Measurements from ENCODE around the gene STAMBP.

STAMBP gene

DNA sequence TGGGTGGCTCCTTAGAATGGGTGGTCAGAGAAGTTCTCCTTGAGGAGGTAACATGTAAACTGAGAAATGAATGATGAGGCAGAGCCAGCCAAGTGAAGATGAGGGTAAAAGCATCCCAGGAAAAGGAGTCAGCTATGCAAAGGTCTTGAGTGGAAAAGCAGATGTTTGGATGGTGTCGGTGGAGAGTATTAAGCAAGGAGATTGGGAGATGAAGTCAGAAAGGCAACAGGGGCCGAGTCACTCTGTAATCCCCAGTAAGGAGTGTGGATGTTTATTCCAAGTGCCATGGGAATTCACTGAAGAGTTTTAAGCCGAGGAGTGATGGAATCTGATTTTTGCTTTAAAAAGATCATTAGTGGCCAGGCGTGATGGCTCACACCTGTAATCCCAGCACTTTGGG, 3.4 kb upstream of the STAMBP start:
- Mint-ChIP-seq H3K9me3 (no peaks in the 10 kb centered on the region), H3K4me1 (ENCODE audit: low read depth) (peaks cover 17% of the 10 kb centered on the region), H3K4me3 (no peak overlapping the region), H3K36me3 (ENCODE audit: low read depth) (peaks cover 8% of the 10 kb centered on the region), H3K27me3 (peaks cover 5% of the 10 kb centered on the region), H3K27ac (no peak overlapping the region)
- intact Hi-C loops (cut with micrococcal nuclease): no loop called here

- intact Hi-C loops (cut with micrococcal nuclease): no loop called here
- H3K36me3 Mint-ChIP-seq (ENCODE audit: low read depth): peaks cover 23% of the 10 kb centered on the region
- H3K4me1 Mint-ChIP-seq (ENCODE audit: low read depth): peaks cover 24% of the 10 kb centered on the region
- no peak overlapping the region for H3K27ac Mint-ChIP-seq
- no peak overlapping the region for H3K4me3 Mint-ChIP-seq
- no peaks in the 10 kb centered on the region for H3K9me3 Mint-ChIP-seq
- no peaks in the 10 kb centered on the region for H3K27me3 Mint-ChIP-seq
Observed at GRCh38 chr2:73827018-73827417, 1.7 kb upstream of the STAMBP start.

DNA sequence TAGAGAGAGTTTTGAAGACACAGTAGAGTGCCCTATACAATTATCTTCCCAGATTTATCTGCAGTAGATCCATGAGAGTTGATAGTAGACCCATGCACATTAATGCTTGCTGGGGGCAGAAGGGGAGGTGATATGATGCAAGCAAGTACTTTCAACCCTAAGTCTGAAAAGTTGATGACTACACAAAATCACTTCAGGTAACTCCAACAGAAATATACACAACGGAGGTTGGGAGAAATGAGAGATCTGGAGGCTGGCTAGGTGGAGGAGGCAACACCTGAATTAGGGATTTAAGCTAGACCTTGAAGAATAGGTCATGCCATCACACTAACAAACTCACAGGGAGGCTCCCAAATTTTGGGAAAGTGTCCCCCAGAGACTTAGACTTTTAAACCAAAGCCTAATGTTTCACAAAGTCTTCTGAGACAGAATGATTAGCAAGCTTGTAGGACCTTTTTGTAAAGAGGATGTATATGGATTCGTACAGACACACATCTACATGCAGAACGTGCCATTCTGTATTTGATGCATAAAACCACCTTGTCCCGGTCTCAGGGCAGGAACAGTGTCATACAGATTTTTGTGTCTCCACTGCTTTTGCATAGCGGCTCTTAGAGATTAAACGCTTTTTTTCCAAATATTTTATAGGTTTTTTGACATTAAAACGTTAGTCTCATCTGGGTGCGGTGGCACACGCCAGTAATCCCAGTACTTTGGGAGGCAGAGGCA, 937 bp upstream of the STAMBP start:
- peaks cover 31% of the 10 kb centered on the region for H3K36me3 Mint-ChIP-seq (ENCODE audit: low read depth)
- H3K4me3 Mint-ChIP-seq: no peak overlapping the region
- intact Hi-C loops (cut with micrococcal nuclease): no loop called here
- H3K27me3 Mint-ChIP-seq: no peaks in the 10 kb centered on the region
- H3K9me3 Mint-ChIP-seq: peaks cover 6% of the 10 kb centered on the region
- peaks cover 28% of the 10 kb centered on the region for H3K4me1 Mint-ChIP-seq (ENCODE audit: low read depth)
- no peak overlapping the region for H3K27ac Mint-ChIP-seq

GRCh38 chr2:73828389-73828817, 358 bp upstream of the STAMBP start:
- H3K36me3 Mint-ChIP-seq (ENCODE audit: low read depth): peaks cover 33% of the 10 kb centered on the region
- H3K9me3 Mint-ChIP-seq: peaks cover 9% of the 10 kb centered on the region
- H3K27ac Mint-ChIP-seq: peak overlapping the region; percentile 97
- peaks cover 29% of the 10 kb centered on the region for H3K4me1 Mint-ChIP-seq (ENCODE audit: low read depth)
- H3K4me3 Mint-ChIP-seq: peak overlapping the region; percentile 97
- no peaks in the 10 kb centered on the region for H3K27me3 Mint-ChIP-seq
- intact Hi-C loops (cut with micrococcal nuclease): no loop called here

- peaks cover 9% of the 10 kb centered on the region for H3K9me3 Mint-ChIP-seq
- peaks cover 51% of the 10 kb centered on the region for H3K36me3 Mint-ChIP-seq (ENCODE audit: low read depth)
Observed at GRCh38 chr2:73830871-73831401, 2.2 kb downstream of the STAMBP start.

DNA sequence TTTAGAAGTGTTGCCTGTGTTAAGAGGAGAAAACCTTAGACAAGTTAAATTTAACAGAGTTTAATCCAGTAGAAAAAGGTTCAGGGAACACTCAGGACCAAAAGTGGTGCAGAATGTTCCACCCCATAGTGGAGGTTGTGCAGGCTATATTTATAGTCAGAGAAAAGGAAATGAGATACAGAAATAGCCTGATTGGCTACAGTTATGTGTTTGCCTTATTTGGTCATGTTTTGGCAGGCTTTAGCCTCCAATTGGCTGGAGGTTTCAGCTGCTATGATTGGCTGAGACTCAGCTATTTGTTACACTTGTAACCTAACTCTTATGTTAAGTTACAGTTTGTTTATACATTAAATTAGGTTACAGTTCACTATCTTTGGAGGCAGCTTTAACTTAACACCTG, 4.2 kb downstream of the STAMBP start:
- peaks cover 58% of the 10 kb centered on the region for H3K36me3 Mint-ChIP-seq (ENCODE audit: low read depth)
- intact Hi-C loops (cut with micrococcal nuclease): no loop called here
- H3K27ac Mint-ChIP-seq: no peak overlapping the region
- H3K4me1 Mint-ChIP-seq (ENCODE audit: low read depth): peaks cover 30% of the 10 kb centered on the region
- H3K27me3 Mint-ChIP-seq: no peaks in the 10 kb centered on the region
- H3K4me3 Mint-ChIP-seq: no peak overlapping the region
- H3K9me3 Mint-ChIP-seq: peaks cover 9% of the 10 kb centered on the region

More at GRCh38 chr2:73830871-73831401, 2.2 kb downstream of the STAMBP start:
- no peak overlapping the region for H3K4me3 Mint-ChIP-seq
- H3K27me3 Mint-ChIP-seq: no peaks in the 10 kb centered on the region
- intact Hi-C loops (cut with micrococcal nuclease): no loop called here
- H3K27ac Mint-ChIP-seq: no peak overlapping the region
- H3K4me1 Mint-ChIP-seq (ENCODE audit: low read depth): peaks cover 29% of the 10 kb centered on the region

- Mint-ChIP-seq H3K27ac (no peak overlapping the region), H3K4me1 (ENCODE audit: low read depth) (peaks cover 25% of the 10 kb centered on the region), H3K27me3 (no peaks in the 10 kb centered on the region), H3K4me3 (no peak overlapping the region), H3K9me3 (peaks cover 9% of the 10 kb centered on the region), H3K36me3 (ENCODE audit: low read depth) (peaks cover 54% of the 10 kb centered on the region)
- intact Hi-C loops (cut with micrococcal nuclease): no loop called here
Observed at GRCh38 chr2:73836141-73836943, 7.6 kb downstream of the STAMBP start.

GRCh38 chr2:73837847-73838585, 9.3 kb downstream of the STAMBP start:
- Mint-ChIP-seq H3K9me3 (peaks cover under 1% of the 10 kb centered on the region), H3K4me1 (ENCODE audit: low read depth) (peaks cover 20% of the 10 kb centered on the region), H3K36me3 (ENCODE audit: low read depth) (peaks cover 46% of the 10 kb centered on the region), H3K27me3 (no peaks in the 10 kb centered on the region), H3K4me3 (no peak overlapping the region), H3K27ac (peak overlapping the region; percentile 4)
- intact Hi-C loops (cut with micrococcal nuclease): no loop called here

GRCh38 chr2:73838889-73839534, 10.3 kb downstream of the STAMBP start:
- Mint-ChIP-seq H3K27me3 (no peaks in the 10 kb centered on the region), H3K36me3 (ENCODE audit: low read depth) (peaks cover 45% of the 10 kb centered on the region), H3K4me3 (no peak overlapping the region), H3K4me1 (ENCODE audit: low read depth) (peaks cover 20% of the 10 kb centered on the region), H3K27ac (no peak overlapping the region), H3K9me3 (no peaks in the 10 kb centered on the region)
- intact Hi-C loops (cut with micrococcal nuclease): no loop called here

DNA sequence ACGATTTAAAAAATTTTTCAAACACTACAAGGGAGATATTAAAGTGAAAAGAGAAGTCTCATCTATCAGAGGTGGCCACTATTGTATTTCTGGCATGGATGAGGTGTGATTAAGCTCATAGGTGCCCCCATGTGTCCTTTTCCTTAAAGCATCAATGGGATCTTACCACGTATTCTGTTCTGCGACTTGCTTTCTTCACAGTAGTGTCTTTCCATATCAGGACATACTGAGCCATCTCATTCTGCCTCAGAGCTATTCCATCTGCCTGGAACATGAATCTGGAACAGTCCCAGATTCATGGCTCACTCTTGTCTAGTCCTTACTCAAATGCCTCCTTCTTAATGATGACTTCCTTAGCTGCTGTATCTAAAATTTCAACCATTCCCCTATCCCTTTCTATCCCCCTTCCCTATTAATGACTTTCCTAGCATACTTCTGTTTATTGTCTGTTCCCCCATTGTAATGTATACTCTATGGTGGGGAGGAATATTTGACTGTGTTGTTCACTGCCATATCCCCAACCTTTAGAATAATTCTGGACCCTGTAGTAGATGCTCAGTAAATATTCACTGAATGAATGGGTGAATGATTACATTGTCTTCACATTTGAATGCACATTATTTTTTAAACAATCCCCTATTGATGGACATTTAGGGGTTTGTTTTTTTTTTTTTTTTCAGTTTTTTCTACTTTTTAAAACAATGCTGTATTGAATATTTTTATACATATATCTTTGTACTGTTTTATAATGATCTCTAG, 11.1 kb downstream of the STAMBP start:
- H3K9me3 Mint-ChIP-seq: no peaks in the 10 kb centered on the region
- intact Hi-C loops (cut with micrococcal nuclease): no loop called here
- peaks cover 46% of the 10 kb centered on the region for H3K36me3 Mint-ChIP-seq (ENCODE audit: low read depth)
- H3K27me3 Mint-ChIP-seq: no peaks in the 10 kb centered on the region
- peaks cover 20% of the 10 kb centered on the region for H3K4me1 Mint-ChIP-seq (ENCODE audit: low read depth)
- H3K4me3 Mint-ChIP-seq: no peak overlapping the region
- no peak overlapping the region for H3K27ac Mint-ChIP-seq

DNA sequence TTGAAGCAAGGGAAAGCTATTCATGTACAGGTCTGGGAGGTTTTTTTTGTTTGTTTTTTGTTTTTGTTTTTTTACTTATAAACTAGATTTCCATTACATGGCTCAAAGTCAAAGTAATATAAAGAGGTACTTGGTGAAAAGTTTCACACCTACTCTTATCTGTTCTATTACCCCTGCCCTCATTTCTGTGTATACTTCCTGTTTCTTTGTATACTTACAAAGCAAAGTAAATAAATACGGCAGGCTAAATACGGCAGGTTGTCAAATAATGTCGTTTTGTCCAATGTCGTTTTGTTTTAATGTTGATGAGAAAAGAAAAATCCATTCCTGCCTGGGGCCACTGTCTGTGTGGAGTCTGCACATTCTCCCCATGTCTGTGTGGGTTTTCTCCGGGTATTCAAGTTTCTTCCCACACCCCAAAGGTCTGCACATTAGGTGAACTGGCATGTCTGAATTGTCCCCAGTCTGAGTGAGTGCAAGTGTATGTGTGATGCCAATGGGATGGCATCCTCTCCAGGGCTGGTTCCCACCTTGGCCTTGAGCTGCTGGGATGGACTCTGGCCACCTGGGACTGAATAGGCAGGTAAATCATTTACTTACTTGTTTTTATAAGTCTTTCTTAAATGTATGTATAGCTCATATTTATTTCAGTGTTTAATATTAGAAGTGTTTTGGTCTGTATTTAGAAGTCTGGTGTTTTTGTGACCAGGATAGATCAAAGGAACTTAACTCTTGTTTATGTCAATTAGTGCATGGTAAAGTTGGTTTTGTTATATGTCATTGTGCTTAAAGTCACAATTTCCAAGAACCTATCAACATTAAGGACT, 13.4 kb downstream of the STAMBP start:
- no peaks in the 10 kb centered on the region for H3K27me3 Mint-ChIP-seq
- H3K36me3 Mint-ChIP-seq (ENCODE audit: low read depth): peaks cover 51% of the 10 kb centered on the region
- H3K27ac Mint-ChIP-seq: no peak overlapping the region
- intact Hi-C loops (cut with micrococcal nuclease): no loop called here
- H3K4me1 Mint-ChIP-seq (ENCODE audit: low read depth): peaks cover 20% of the 10 kb centered on the region
- H3K9me3 Mint-ChIP-seq: no peaks in the 10 kb centered on the region
- H3K4me3 Mint-ChIP-seq: no peak overlapping the region

DNA sequence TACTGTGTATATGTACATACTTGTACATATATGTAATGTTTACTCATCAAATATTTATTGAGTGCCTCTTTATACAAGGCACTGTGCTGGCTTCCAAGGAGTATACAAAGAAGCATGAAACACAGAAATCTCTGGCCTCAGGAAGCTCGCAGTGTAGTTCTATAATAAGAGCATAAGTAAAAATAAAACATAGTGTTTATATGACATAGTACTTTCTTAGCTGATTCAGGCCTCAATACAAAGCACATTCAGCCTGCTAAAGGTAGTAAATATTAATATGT, 13.9 kb downstream of the STAMBP start:
- peaks cover 17% of the 10 kb centered on the region for H3K4me1 Mint-ChIP-seq (ENCODE audit: low read depth)
- intact Hi-C loops (cut with micrococcal nuclease): no loop called here
- H3K36me3 Mint-ChIP-seq (ENCODE audit: low read depth): peaks cover 56% of the 10 kb centered on the region
- H3K9me3 Mint-ChIP-seq: no peaks in the 10 kb centered on the region
- H3K27ac Mint-ChIP-seq: no peak overlapping the region
- H3K4me3 Mint-ChIP-seq: no peak overlapping the region
- no peaks in the 10 kb centered on the region for H3K27me3 Mint-ChIP-seq

All from dendritic cell treated with granulocyte-macrophage colony-stimulating factor and Interleukin-4, amounts not matched to agents 40 ng/mL and 50 ng/mL, for 4 days (primary cell).